Osteoblast (primary cell): ENCODE data around the gene MCUR1. TPM values are rescaled to one million over a fixed set of nuclear protein-coding genes. Genes with fewer than 3 reads are reported as not detected.

Experiments
- DNase-seq: peaks from one replicate; pipeline ENCODE4 v3.0.0; 2011; ENCODE audit warnings: low spot score, mixed read lengths; ENCODE audit not compliant: insufficient read length; ENCODE audit errors: missing footprints
- H2AFZ ChIP-seq: 2 replicates; pipeline ENCODE4 v1.6.0; 2011; ENCODE audit warnings: mild to moderate bottlenecking, low read length
- H3K27ac ChIP-seq: 2 replicates; pipeline ENCODE4 v1.5.1; 2011; ENCODE audit warnings: mild to moderate bottlenecking, low read depth, low read length, moderate library complexity
- H3K27me3 ChIP-seq: 2 replicates; pipeline ENCODE4 v1.6.0; 2012; ENCODE audit warnings: mild to moderate bottlenecking, control low read depth, inconsistent platforms, low read length, moderate library complexity; ENCODE audit not compliant: insufficient read depth
- H3K36me3 ChIP-seq: 2 replicates; pipeline ENCODE4 v1.5.1; 2011; ENCODE audit warnings: mild to moderate bottlenecking, low read length, control low read depth, moderate library complexity; ENCODE audit not compliant: insufficient read depth
- H3K4me1 ChIP-seq: 2 replicates; pipeline ENCODE4 v1.5.1; 2011; ENCODE audit warnings: mild to moderate bottlenecking, low read length, control low read depth, moderate library complexity; ENCODE audit not compliant: insufficient read depth
- H3K4me2 ChIP-seq: 2 replicates; pipeline ENCODE4 v1.6.0; 2011; ENCODE audit warnings: mild to moderate bottlenecking, low read length; ENCODE audit not compliant: insufficient read depth
- H3K4me3 ChIP-seq: fragments of 200-600 bp; sonication (generic); 3 replicates; pipeline ENCODE4 v1.5.1; 2012; ENCODE audit warnings: mild to moderate bottlenecking, low read length, inconsistent platforms; ENCODE audit not compliant: insufficient read depth
- H3K79me2 ChIP-seq: 2 replicates; pipeline ENCODE4 v1.6.0; 2012; ENCODE audit warnings: mild to moderate bottlenecking, low read length, control low read depth, inconsistent platforms; ENCODE audit not compliant: insufficient read depth
- H3K9me3 ChIP-seq: 2 replicates; pipeline ENCODE4 v1.5.1; 2011; ENCODE audit warnings: low read depth, low read length, control low read depth
- H4K20me1 ChIP-seq: 2 replicates; pipeline ENCODE4 v1.6.0; 2012; ENCODE audit warnings: mild to moderate bottlenecking, low read length, control low read depth; ENCODE audit not compliant: insufficient read depth
- total RNA-seq: library from RNA; depleted of rRNA; stranded (reverse); fragments of >200 nt; gene quantifications from 2 replicates; pipeline ENCODE4 v1.2.3, GENCODE V29; 2012
- TF ChIP-seq, protein P1 (sequence below): IDR thresholded peaks from 2 replicates; pipeline ENCODE4 v1.5.1; 2011; ENCODE audit warnings: mild to moderate bottlenecking, low read depth, low read length, moderate library complexity; ENCODE audit errors: extremely low read depth

MCUR1 gene
- total RNA-seq, 1 donor: 14.8 TPM

DNA sequence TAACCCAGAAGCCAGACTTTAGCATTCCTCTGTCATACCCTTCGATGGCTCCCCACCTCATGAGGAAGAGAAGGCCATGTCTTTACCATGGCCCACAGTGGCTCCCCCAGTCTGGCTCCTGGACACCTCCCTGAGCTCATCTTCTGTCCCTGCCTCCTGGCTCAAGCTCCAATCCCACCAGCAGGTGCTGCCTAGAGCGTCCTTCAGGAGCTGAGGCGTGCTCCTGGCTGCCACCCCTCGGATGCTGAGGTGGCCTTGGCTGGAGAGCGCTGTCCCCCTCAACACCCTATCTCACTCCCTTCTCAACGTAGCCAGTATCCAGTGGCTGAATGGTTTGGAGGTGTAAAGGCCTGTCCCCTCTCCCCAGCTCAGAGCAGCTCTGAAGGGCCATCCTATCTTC is 55.3 kb downstream of the MCUR1 start:
- H2AFZ ChIP-seq: no peak overlapping the region
- H3K4me3 ChIP-seq: no peak overlapping the region
- no peaks in the 10 kb centered on the region for H3K9me3 ChIP-seq
- no peaks in the 10 kb centered on the region for H3K27me3 ChIP-seq
- no peaks in the 10 kb centered on the region for H3K79me2 ChIP-seq
- TF ChIP-seq, protein P1, sequence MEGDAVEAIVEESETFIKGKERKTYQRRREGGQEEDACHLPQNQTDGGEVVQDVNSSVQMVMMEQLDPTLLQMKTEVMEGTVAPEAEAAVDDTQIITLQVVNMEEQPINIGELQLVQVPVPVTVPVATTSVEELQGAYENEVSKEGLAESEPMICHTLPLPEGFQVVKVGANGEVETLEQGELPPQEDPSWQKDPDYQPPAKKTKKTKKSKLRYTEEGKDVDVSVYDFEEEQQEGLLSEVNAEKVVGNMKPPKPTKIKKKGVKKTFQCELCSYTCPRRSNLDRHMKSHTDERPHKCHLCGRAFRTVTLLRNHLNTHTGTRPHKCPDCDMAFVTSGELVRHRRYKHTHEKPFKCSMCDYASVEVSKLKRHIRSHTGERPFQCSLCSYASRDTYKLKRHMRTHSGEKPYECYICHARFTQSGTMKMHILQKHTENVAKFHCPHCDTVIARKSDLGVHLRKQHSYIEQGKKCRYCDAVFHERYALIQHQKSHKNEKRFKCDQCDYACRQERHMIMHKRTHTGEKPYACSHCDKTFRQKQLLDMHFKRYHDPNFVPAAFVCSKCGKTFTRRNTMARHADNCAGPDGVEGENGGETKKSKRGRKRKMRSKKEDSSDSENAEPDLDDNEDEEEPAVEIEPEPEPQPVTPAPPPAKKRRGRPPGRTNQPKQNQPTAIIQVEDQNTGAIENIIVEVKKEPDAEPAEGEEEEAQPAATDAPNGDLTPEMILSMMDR: no peak
- H3K27ac ChIP-seq: no peak overlapping the region
- no peaks in the 10 kb centered on the region for H3K36me3 ChIP-seq
- no peak for DNase-seq
- peaks cover 29% of the 10 kb centered on the region for H3K4me1 ChIP-seq
- H4K20me1 ChIP-seq: no peaks in the 10 kb centered on the region
- no peak overlapping the region for H3K4me2 ChIP-seq

DNA sequence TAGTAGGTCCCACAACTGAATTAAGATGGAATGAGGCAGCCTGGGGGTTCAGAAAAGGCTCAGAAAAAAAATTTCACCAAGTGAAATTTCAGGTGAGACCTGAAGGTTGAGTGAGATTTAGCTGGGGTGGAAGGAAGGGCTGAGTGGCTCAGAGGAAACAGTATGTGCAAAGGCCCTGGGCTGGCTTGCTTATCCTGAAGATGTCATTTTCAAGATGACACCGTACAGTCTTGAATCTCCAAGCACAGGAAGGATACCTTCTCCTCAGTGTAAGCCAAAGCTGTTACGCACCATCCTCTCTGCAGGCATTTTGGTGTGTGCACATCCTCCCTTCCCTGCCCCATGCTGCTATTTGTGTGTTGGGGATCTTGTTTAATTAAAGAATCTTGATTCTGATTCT is 59.7 kb downstream of the MCUR1 start:
- H3K4me3 ChIP-seq: no peak overlapping the region
- no peaks in the 10 kb centered on the region for H3K79me2 ChIP-seq
- no peaks in the 10 kb centered on the region for H3K9me3 ChIP-seq
- H3K4me1 ChIP-seq: no peaks in the 10 kb centered on the region
- no peaks in the 10 kb centered on the region for H3K36me3 ChIP-seq
- H3K4me2 ChIP-seq: no peak overlapping the region
- H2AFZ ChIP-seq: no peak overlapping the region
- H3K27ac ChIP-seq: no peak overlapping the region
- TF ChIP-seq, protein P1: no peak
- H4K20me1 ChIP-seq: no peaks in the 10 kb centered on the region
- no peaks in the 10 kb centered on the region for H3K27me3 ChIP-seq
- DNase-seq: no peak

DNA sequence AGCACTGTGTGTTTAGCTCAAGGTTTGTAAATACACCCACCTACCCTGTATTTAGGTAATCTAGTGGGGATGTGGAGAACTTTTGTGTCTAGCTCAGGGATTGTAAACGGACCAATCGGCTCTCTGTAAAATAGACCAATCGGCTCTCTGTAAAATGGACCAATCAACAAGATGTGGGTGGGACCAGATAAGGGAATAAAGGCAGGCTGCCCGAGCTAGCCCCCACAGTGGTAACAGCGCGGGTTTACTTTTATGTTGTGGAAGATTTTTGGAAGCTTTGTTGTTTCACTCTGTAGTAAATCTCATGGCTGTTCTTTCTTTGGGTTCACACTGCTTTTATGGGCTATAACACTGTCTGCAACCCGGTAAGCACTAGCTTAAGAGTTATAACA is 70.6 kb downstream of the MCUR1 start:
- no peak overlapping the region for H3K27ac ChIP-seq
- no peak for DNase-seq
- H3K4me2 ChIP-seq: no peak overlapping the region
- H3K9me3 ChIP-seq: no peaks in the 10 kb centered on the region
- no peaks in the 10 kb centered on the region for H3K79me2 ChIP-seq
- H4K20me1 ChIP-seq: no peaks in the 10 kb centered on the region
- H3K4me3 ChIP-seq: no peak overlapping the region
- H3K4me1 ChIP-seq: no peaks in the 10 kb centered on the region
- H3K27me3 ChIP-seq: no peaks in the 10 kb centered on the region
- no peak overlapping the region for H2AFZ ChIP-seq
- TF ChIP-seq, protein P1: no peak
- no peaks in the 10 kb centered on the region for H3K36me3 ChIP-seq

DNA sequence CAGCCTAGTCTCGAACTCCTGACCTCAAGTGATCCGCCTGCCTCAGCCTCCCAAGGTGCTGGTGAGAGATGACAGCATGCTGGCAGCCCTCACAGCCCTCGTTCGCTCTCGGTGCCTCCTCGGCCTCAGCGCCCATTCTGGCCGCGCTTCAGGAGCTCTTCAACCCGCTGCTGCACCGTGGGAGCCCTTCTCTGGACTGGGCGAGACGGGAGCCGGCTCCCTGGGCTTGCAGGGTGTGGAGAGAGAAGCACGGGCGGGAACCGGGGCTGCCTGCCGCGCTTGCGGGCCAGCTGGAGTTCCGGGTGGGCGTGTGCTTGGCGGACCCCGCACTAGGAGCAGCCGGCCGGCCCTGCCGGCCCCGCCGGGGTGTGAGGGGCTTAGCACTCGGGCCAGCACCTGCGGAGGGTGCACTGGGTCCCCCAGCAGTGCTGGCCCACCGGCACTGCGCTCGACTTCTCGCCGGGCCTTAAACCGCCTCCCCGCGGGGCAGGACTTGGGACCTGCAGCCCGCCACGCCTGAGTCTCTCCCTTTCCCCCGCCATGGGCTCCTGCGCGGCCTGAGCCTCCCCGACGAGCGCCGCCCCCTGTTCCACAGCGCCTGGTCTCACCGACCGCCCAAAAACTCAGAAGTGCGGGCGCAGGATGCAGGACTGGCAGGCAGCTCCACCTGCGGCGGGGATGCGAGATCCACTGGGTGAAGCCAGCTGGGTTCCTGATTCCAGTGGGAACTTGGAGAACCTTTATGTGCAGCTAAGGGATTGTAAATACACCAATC is 71.2 kb downstream of the MCUR1 start:
- Histone ChIP-seq H3K79me2 (no peaks in the 10 kb centered on the region), H4K20me1 (no peaks in the 10 kb centered on the region), H3K4me2 (no peak overlapping the region), H3K27me3 (no peaks in the 10 kb centered on the region), H3K27ac (no peak overlapping the region), H3K36me3 (no peaks in the 10 kb centered on the region), H3K4me3 (no peak overlapping the region), H2AFZ (no peak overlapping the region), H3K4me1 (no peaks in the 10 kb centered on the region), H3K9me3 (no peaks in the 10 kb centered on the region)
- DNase-seq: no peak
- TF ChIP-seq, protein P1: no peak
